Parathyroid adenoma (tissue), 2 donors: Measurements from ENCODE around the gene ATP1B1.

Source experiments
- H2AFZ ChIP-seq: fragments of 300-600 bp; sonication (generic); one replicate; pipeline ENCODE4 v1.7.0; 2017; ENCODE audit warnings: antibody characterized with exemption, mild to moderate bottlenecking
- H3K27ac ChIP-seq: fragments of 300-600 bp; sonication (generic); one replicate; pipeline ENCODE4 v1.7.0; 2017
- H3K27me3 ChIP-seq: fragments of 300-600 bp; sonication (generic); one replicate; pipeline ENCODE4 v1.7.0; 2017; ENCODE audit warnings: low read length; ENCODE audit not compliant: control insufficient read depth, insufficient read depth
- H3K36me3 ChIP-seq: fragments of 300-600 bp; sonication (generic); one replicate; pipeline ENCODE4 v1.7.0; 2017; ENCODE audit warnings: low read length; ENCODE audit not compliant: control insufficient read depth, insufficient read depth
- H3K4me1 ChIP-seq: fragments of 300-600 bp; sonication (generic); one replicate; pipeline ENCODE4 v1.7.0; 2017; ENCODE audit warnings: control low read depth
- H3K4me2 ChIP-seq: fragments of 300-600 bp; sonication (generic); one replicate; pipeline ENCODE4 v1.7.0; 2017; ENCODE audit warnings: low read length
- H3K4me3 ChIP-seq: fragments of 300-600 bp; sonication (generic); one replicate; pipeline ENCODE4 v1.7.0; 2017; ENCODE audit warnings: low read depth, low read length
- H3K79me2 ChIP-seq: fragments of 300-600 bp; sonication (generic); one replicate; pipeline ENCODE4 v1.7.0; 2017; ENCODE audit warnings: control low read depth
- H3K9ac ChIP-seq: fragments of 300-600 bp; sonication (generic); one replicate; pipeline ENCODE4 v1.7.0; 2017; ENCODE audit warnings: mild to moderate bottlenecking
- H3K9me3 ChIP-seq: fragments of 300-600 bp; sonication (generic); one replicate; pipeline ENCODE4 v1.7.0; 2017; ENCODE audit warnings: low read length; ENCODE audit not compliant: control insufficient read depth
- TF ChIP-seq, protein P1 (sequence below): fragments of 300-600 bp; sonication (generic); IDR thresholded peaks from one replicate; pipeline ENCODE4 v1.7.0; 2017; ENCODE audit warnings: antibody characterized with exemption, mild to moderate bottlenecking
- donor health status: primary hyperparathyroidism.

Gene ATP1B1

DNA sequence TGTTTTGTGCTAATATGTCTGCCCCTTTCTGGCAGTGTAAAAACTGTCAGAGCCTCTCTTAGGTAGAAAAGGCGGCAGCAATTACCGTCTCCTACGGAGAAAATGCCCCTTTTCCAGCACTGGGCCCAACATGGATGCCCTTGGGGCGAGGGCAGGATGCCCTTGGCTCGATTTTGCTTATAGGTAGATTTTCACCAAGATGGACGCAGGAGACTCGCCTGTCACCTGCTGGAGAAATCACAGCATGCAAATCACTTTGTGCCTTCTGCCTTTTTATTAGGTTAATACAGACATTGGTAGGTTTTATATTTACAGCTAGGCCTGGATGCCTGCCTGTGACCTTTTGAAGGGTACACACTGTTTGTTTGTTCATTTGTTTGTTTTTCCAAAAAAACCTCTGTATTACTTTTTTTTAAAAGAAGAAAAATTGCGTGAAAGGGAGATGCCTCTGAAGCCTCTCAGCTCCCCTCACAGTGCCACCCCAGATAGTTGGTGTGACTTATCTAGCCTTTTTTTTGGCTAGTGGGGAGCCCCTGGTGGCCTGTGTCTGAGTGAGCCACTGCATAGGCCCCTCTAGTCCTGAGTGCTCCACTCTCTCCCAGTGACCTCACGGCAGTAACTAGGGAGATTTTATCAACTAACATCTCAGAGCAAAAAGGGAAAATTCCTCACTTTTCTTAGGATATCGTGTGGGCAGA, 2.5 kb downstream of the ATP1B1 start:
- Histone ChIP-seq H3K4me2 (peak overlapping the region; percentile 94), H3K9me3 (no peaks in the 10 kb centered on the region), H3K4me1 (peaks cover 19% of the 10 kb centered on the region), H3K27ac (peak overlapping the region; percentile 96), H3K4me3 (peak overlapping the region; percentile 100), H2AFZ (no peak overlapping the region), H3K36me3 (no peaks in the 10 kb centered on the region), H3K27me3 (no peaks in the 10 kb centered on the region), H3K9ac (peak overlapping the region; percentile 43), H3K79me2 (peaks cover 42% of the 10 kb centered on the region)
- TF ChIP-seq, protein P1, sequence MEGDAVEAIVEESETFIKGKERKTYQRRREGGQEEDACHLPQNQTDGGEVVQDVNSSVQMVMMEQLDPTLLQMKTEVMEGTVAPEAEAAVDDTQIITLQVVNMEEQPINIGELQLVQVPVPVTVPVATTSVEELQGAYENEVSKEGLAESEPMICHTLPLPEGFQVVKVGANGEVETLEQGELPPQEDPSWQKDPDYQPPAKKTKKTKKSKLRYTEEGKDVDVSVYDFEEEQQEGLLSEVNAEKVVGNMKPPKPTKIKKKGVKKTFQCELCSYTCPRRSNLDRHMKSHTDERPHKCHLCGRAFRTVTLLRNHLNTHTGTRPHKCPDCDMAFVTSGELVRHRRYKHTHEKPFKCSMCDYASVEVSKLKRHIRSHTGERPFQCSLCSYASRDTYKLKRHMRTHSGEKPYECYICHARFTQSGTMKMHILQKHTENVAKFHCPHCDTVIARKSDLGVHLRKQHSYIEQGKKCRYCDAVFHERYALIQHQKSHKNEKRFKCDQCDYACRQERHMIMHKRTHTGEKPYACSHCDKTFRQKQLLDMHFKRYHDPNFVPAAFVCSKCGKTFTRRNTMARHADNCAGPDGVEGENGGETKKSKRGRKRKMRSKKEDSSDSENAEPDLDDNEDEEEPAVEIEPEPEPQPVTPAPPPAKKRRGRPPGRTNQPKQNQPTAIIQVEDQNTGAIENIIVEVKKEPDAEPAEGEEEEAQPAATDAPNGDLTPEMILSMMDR: peak; percentile 42

DNA sequence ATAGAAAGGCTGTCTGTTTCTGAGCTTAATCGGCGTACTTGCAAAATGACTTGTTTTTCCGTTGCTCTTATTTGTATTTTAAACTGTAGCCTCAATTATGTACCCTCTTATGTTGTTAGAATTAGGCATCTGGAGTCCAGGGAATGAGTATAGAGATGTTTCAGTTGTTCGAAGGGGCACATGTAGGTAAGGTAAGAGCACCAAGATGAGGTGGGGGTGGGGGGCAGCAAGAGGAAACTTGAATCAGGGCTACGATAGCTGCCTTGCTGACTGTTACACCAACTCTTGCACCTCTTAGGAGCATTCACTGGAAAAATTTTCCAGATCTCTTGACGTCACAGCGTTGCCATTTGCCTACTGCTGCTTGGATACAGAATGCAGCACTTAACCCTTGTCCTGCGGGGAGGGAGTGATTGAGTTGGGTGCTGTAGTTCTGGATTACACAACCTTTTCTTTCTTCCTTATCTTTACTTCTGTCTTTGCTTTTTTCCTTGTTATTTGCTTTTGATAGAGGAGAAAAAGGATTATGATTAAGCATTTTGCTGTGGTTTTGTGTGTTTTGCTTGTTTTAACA, 3.2 kb downstream of the ATP1B1 start:
- H3K4me1 ChIP-seq: peaks cover 14% of the 10 kb centered on the region
- peak overlapping the region; percentile 94 for H3K4me2 ChIP-seq
- peak overlapping the region; percentile 100 for H3K4me3 ChIP-seq
- no peak overlapping the region for H2AFZ ChIP-seq
- no peaks in the 10 kb centered on the region for H3K36me3 ChIP-seq
- peaks cover 47% of the 10 kb centered on the region for H3K79me2 ChIP-seq
- H3K9ac ChIP-seq: peak overlapping the region; percentile 43
- TF ChIP-seq, protein P1: no peak
- no peaks in the 10 kb centered on the region for H3K9me3 ChIP-seq
- no peaks in the 10 kb centered on the region for H3K27me3 ChIP-seq
- peak overlapping the region; percentile 96 for H3K27ac ChIP-seq

DNA sequence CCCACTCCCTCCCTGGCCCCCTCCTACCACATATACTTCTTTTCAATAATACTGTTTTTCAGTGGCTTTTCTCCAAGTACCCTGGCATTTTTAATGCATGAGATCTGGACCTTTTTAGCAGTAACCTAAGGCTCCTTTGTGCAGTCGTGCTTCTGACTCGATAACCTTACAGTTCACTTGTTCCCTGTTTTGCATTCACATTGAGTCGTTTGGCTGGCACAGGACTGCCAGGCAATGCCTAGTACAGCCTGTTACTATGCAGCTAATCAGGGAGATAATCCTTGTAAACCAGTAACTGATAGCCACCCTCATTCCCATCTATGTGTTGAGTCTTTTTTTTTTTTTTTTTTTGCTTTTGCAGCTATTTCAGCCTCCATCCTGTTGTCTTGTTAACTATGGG, 3.7 kb downstream of the ATP1B1 start:
- peaks cover 49% of the 10 kb centered on the region for H3K79me2 ChIP-seq

DNA sequence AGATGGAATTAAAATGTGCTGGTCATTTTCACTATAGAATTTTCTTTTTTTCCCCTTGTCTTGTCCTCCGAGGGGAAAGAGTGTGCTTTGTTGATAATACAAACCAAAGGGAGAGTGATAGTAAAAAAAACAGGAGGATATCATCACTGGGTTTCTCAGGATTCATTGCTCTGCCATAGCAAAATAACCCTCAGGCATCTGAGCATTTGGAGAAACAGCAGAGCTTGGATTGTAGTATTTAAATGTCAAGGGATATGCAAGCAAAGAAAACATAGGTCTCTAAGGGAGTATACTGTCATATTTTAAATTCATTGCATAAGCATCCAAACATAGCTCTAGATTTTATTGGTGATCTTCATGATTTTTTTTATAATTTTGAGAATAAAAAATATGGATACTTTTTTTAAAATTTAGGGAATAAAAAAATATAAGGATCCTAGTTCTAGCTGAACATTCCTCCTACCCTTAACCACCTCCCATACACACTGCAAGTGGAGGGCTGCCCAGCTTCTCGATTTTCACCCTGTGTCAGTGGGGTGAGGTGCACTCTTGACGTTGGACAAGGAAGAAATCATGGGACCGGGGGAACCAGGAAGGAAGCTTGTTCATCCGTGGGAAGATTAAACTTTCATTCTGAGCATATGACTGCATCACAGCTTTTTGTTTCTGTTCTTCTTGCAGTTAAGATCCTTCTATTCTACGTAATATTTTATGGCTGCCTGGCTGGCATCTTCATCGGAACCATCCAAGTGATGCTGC, 4.4 kb downstream of the ATP1B1 start:
- H3K9me3 ChIP-seq: no peaks in the 10 kb centered on the region
- no peak overlapping the region for H3K9ac ChIP-seq
- H3K4me2 ChIP-seq: peak overlapping the region; percentile 94
- peaks cover 51% of the 10 kb centered on the region for H3K79me2 ChIP-seq
- H3K36me3 ChIP-seq: no peaks in the 10 kb centered on the region
- no peak overlapping the region for H2AFZ ChIP-seq
- no peaks in the 10 kb centered on the region for H3K27me3 ChIP-seq
- peaks cover 13% of the 10 kb centered on the region for H3K4me1 ChIP-seq
- peak overlapping the region; percentile 96 for H3K27ac ChIP-seq
- TF ChIP-seq, protein P1: no peak
- H3K4me3 ChIP-seq: peak overlapping the region; percentile 100

More for the DNA sequence above, 3.7 kb downstream of the ATP1B1 start:
- H3K36me3 ChIP-seq: no peaks in the 10 kb centered on the region
- no peak overlapping the region for H2AFZ ChIP-seq
- H3K27ac ChIP-seq: peak overlapping the region; percentile 96
- TF ChIP-seq, protein P1: no peak
- H3K4me3 ChIP-seq: peak overlapping the region; percentile 100
- no peaks in the 10 kb centered on the region for H3K9me3 ChIP-seq
- H3K9ac ChIP-seq: no peak overlapping the region
- H3K27me3 ChIP-seq: no peaks in the 10 kb centered on the region
- H3K4me2 ChIP-seq: peak overlapping the region; percentile 94
- H3K4me1 ChIP-seq: peaks cover 11% of the 10 kb centered on the region
